Liver (tissue), 3 donors: ENCODE measurements around the gene DEDD.

Experiments
- CTCF ChIP-seq: fragments of 150-350 bp; IDR thresholded peaks from 2 replicates; pipeline ENCODE4 v1.5.1; 2017; ENCODE audit warnings: improper control_type of control experiment, low read depth, low read length; ENCODE audit not compliant: missing input control
- GABPA ChIP-seq, 2 donors: IDR thresholded peaks in 1 of 2; conservative IDR thresholded peaks in 1 of 2; 2 replicates each; pipeline ENCODE4 v1.6.1; 2016; ENCODE audit warnings: antibody characterized with exemption in 2 of 2, mild to moderate bottlenecking in 1 of 2, moderate library complexity in 1 of 2
- HNF4G ChIP-seq: IDR thresholded peaks from 2 replicates; pipeline ENCODE4 v1.6.1; 2016; ENCODE audit warnings: antibody characterized with exemption
- TAF1 ChIP-seq: conservative IDR thresholded peaks from 2 replicates; pipeline ENCODE4 v1.6.1; 2016; ENCODE audit warnings: antibody characterized with exemption, mild to moderate bottlenecking
- YY1 ChIP-seq: IDR thresholded peaks from 2 replicates; pipeline ENCODE4 v1.6.1; 2016; ENCODE audit warnings: antibody characterized with exemption, mild to moderate bottlenecking
- donor health status: healthy.
- donor health status: healthy.

GRCh38 chr1:161088587-161089110 lies 43.8 kb downstream of the DEDD start:
- TF ChIP-seq CTCF (no peak), GABPA (IDR thresholded peaks at IDR 0.05 in 1 of 2, conservative IDR thresholded peaks at IDR 0.05 in 1 of 2) (no peak), HNF4G (no peak), TAF1 (no peak), YY1 (no peak)
